Mononuclear cell (primary cell): ENCODE results near the gene VEZT. TPM values are rescaled to one million over a fixed set of nuclear protein-coding genes. Genes with fewer than 3 reads are reported as not detected.

Source experiments
- H3K27me3 ChIP-seq: 2 replicates; pipeline ENCODE4 v1.6.0; 2011; ENCODE audit warnings: low read length, control low read depth; ENCODE audit not compliant: insufficient read depth
- H3K4me1 ChIP-seq: 2 replicates; pipeline ENCODE4 v1.5.1; 2011; ENCODE audit warnings: mild to moderate bottlenecking, low read length, control low read depth; ENCODE audit not compliant: insufficient read depth
- H3K4me3 ChIP-seq: 2 replicates; pipeline ENCODE4 v1.5.1; 2011; ENCODE audit warnings: mild to moderate bottlenecking, low read length, moderate library complexity
- H3K9me3 ChIP-seq: 2 replicates; pipeline ENCODE4 v1.5.1; 2011; ENCODE audit warnings: low read depth, mild to moderate bottlenecking, control low read depth, low read length
- total RNA-seq: library from RNA; depleted of rRNA; stranded (reverse); fragments of >200 nt; gene quantifications from one replicate; pipeline ENCODE4 v1.2.3, GENCODE V29; 2012

The VEZT gene
- total RNA-seq, 1 donor: 93.5 TPM

DNA sequence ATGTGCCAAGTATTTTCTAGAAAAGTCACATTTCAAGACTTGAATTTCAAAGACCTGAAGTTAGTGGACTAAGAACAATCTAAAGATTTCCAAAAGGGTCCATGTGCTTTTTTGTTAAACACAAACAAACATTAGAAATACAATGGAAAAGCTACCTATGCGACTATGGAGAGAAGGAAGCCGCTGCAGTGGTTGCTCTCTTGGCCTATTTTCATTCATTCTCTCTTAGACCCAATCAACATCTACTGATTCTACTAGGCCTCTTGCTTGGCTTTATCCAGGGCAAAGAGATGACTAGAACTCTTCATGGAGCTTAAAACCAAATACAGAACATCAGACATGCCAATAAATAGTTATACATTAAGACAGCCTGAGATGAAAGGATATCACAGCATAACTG, 10.2 kb upstream of the VEZT start:
- H3K4me1 ChIP-seq: peaks cover 42% of the 10 kb centered on the region
- no peaks in the 10 kb centered on the region for H3K27me3 ChIP-seq
- H3K4me3 ChIP-seq: no peak overlapping the region
- no peaks in the 10 kb centered on the region for H3K9me3 ChIP-seq

DNA sequence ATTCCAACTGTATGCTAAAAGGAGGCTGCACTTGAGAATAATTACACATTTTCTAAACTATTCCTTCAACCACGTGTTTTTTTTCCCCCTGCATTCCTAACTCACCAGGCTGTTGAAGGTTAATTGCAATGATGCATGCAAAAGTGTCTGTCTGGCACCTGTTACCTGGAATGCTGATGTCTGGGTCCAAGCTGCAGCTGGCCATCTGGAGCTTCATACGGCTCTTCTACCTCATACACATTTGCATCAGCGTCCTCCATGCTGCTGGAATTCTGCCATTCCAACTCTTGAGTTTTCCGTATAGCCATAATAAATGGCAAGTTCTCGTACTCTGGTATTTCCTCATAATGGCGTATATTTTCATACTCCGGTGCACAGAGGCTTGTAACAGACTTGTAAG, 8.9 kb upstream of the VEZT start:
- Histone ChIP-seq H3K4me1 (peaks cover 36% of the 10 kb centered on the region), H3K9me3 (no peaks in the 10 kb centered on the region), H3K27me3 (no peaks in the 10 kb centered on the region), H3K4me3 (no peak overlapping the region)

DNA sequence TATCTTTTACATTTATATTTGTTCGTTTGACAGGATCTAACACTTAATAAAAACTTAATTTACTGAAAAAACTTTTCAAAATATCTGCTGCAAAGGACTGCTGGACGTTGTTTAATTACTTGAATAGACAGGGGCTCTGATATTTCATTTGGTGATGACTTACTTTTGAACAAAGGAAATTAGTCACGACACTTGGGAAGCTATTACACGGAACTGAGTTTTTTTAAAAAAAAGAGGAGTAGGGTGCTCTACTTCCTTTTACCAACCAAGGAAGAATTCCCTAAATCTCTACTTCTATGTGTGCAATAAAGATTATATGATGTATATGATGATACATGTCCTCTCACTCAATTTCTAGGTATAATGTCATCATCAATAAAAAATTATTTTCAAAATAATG, 5.0 kb upstream of the VEZT start:
- Histone ChIP-seq H3K4me3 (no peak overlapping the region), H3K27me3 (no peaks in the 10 kb centered on the region), H3K9me3 (no peaks in the 10 kb centered on the region), H3K4me1 (peaks cover 16% of the 10 kb centered on the region)

DNA sequence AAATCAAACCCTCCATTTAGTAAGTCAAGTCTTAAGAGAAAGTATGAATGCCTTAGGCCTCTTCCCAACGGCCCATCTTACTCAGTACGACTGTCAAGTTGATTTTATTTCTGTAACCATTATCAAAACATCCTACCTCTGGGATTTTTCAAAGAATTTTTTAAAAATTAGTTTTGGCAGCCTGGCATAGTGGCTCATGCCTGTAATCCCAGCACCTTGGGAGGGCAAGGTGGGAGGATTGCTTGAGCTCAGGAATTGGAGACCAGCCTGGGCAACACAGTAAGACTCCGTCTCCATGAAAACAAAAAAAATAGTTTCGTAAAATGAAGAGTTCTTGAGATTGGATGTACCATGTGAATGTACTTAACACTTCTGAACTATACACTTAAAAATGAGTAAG, 4.5 kb upstream of the VEZT start:
- H3K9me3 ChIP-seq: no peaks in the 10 kb centered on the region
- H3K4me3 ChIP-seq: no peak overlapping the region

DNA sequence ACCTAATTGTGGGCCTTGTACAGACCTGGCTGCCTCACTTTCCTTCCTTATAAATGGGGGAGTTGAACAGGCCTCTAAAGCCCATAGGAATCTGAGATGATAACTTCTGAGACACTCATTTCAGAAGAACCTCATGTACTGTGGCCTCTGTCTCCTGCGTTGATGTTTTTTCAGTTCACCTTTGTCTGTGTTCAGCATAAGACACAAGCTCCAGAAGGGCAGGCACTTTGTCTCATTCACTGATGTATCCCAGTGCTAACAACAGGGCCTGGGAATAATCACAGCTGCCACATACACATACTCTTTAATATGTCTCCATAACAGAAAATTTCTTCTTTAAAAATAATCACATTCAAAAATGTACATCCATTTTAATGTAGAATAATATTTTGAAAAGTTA, 3.7 kb upstream of the VEZT start:
- no peak overlapping the region for H3K4me3 ChIP-seq
- no peaks in the 10 kb centered on the region for H3K27me3 ChIP-seq

More for the DNA sequence above, 4.5 kb upstream of the VEZT start:
- no peaks in the 10 kb centered on the region for H3K27me3 ChIP-seq
- H3K4me1 ChIP-seq: peaks cover 16% of the 10 kb centered on the region

DNA sequence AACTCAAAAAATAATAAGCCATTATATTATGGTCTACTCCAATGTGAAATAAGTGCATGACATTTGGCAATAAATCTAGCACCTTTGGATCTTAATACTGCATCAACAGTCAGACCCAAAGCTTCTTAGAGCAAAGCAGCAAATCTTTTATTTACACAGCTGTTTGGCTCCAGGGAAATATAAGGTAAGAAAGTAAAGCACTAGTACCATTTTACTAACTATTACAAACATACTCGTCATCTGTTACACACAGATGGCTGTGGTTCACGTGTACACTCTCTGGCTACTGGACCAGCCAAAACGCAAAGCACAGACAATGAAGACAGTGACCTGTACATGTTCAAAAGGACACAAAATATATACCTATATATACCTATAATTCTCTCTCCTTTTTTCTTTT, 3.1 kb upstream of the VEZT start:
- Histone ChIP-seq H3K4me1 (peaks cover 22% of the 10 kb centered on the region), H3K4me3 (no peak overlapping the region), H3K9me3 (no peaks in the 10 kb centered on the region), H3K27me3 (no peaks in the 10 kb centered on the region)

More for the DNA sequence above, 3.7 kb upstream of the VEZT start:
- Histone ChIP-seq H3K4me1 (peaks cover 21% of the 10 kb centered on the region), H3K9me3 (no peaks in the 10 kb centered on the region)

DNA sequence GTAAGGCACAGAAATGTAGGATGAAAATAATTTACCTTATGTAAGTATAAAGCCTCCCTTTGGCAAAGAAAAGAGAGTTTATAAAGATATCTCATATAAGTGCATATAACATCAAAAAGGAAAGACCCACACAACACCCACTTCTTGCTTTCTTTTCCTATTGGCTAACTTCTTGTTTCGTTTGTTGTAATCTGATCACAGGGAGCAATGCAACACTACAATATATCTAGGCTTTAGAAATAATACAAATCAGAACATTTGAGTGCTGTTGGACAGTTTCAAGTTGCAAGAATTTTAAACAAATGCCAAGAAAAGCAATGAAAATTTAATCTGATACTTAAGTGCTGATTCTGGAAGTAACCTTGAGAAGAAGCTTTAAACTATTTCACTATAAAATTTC, 1.7 kb upstream of the VEZT start:
- H3K4me3 ChIP-seq: peak overlapping the region; percentile 92

DNA sequence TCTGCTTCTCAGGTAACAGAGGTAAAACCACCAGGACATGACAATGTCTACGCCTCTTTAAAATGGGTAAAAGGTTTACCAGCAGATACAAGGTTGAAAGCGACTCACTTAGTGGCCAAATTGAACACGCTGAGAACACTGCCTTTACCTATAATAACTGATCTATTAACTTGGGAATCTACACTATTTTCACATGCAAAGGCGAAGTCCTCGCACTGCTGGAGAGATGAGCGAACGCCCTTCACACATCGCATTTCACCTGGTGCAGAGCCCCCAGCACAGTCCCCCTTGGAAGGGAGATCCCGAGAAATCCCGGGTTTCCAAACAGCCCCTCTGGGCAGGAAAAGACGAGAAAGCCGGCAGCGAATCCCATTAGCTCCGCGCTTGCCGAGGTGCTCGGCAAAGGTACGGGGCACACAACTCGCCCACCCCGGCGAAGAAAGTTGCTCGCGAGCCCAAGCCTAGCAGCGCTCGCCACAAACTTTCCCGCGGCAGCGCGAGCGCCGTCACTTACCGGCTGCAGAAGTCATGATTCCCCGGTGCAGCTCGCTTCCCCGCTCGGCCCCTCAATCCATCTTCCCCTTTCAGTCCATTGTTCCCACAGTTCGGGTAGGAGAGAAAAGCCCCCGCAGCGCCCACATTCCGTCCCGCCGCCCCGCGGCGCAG, 763 bp upstream of the VEZT start:
- no peaks in the 10 kb centered on the region for H3K9me3 ChIP-seq
- no peaks in the 10 kb centered on the region for H3K27me3 ChIP-seq
- peaks cover 22% of the 10 kb centered on the region for H3K4me1 ChIP-seq
- H3K4me3 ChIP-seq: peak overlapping the region; percentile 92

More for the DNA sequence above, 1.7 kb upstream of the VEZT start:
- Histone ChIP-seq H3K27me3 (no peaks in the 10 kb centered on the region), H3K9me3 (no peaks in the 10 kb centered on the region), H3K4me1 (peaks cover 22% of the 10 kb centered on the region)

DNA sequence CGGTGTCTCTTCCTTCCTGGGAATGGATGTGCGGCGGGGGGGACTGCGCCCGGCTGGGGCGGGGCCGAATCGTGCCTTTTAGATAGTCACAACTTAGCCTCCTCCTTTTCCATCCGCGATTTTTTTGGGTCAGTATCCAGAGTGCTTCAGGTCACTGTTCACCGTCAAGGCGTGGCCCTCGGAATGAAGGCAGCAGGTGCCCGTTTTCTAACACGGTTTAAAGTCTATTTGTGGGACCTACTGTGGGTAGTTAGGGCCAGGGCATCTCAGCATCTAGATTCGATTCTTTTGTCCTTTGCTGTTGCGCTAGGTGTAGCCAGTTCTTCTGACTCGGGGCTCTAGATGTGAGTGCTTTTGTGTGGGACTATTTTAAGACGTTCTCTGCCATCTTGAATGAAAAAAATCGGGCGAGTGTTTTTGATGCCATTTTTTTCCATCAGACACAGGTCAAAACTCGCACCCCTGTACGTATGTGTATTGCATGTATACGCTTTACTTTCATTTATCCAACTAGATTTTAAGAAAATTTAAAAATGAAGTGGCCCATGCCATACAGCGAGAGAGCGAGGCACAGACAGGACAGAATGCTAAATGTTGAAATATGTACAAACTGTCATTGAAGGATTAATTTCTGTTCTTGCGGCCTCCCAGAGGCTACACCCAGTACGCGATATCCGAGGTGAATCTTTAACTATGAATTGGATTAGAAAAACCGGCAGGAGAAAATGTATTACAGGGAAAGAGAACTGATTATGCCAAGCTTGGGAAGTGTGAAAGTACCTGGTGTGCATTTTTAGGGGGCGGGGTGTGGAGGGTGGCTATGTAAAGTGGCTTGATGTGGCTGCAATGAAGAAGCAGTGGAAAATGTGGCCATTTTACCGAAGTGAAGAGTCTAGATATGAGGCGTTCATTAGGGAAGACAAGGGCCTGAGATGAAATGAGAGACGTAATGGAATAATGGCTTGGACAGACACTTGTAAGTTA, 835 bp downstream of the VEZT start:
- Histone ChIP-seq H3K4me1 (peaks cover 18% of the 10 kb centered on the region), H3K9me3 (no peaks in the 10 kb centered on the region), H3K27me3 (no peaks in the 10 kb centered on the region), H3K4me3 (peak overlapping the region; percentile 92)

DNA sequence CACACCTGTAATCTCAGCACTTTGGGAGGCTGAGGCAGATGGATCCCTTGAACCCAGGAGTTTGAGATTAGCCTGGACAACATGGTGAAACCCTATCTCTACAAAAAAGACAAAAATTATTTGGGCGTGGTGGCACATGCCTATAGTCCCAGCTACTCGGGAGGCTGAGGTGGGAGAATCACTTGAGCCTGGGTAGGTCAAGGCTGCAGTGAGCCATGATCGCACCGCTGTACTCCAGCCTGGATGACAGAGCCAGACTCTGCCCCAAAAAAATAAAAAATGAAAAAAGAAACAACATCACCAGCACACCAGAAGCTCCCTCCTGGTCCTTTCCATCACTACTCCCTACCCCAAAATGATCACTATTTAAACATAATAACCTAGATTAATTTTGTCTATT, 2.6 kb downstream of the VEZT start:
- Histone ChIP-seq H3K4me3 (no peak overlapping the region), H3K9me3 (no peaks in the 10 kb centered on the region), H3K27me3 (no peaks in the 10 kb centered on the region), H3K4me1 (peaks cover 18% of the 10 kb centered on the region)

DNA sequence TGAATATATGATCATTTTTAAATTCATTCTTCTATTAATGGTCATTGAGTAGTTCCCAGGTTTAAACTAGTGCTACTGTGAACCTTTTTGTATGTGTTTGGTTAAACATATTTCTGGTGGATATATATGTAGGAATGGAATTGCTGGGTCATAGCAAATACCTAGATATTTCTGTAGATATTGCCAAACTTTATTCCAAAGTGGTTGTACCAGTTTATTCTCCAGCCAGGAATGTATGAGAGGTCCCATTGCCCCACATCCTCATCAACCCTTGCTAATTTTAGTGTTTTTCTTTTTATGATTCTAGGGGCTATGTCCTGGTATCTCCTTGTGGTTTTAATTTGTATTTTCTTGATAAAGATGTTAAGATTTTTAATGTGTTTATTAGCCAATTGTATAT, 3.1 kb downstream of the VEZT start:
- Histone ChIP-seq H3K9me3 (no peaks in the 10 kb centered on the region), H3K27me3 (no peaks in the 10 kb centered on the region), H3K4me1 (peaks cover 13% of the 10 kb centered on the region), H3K4me3 (no peak overlapping the region)

DNA sequence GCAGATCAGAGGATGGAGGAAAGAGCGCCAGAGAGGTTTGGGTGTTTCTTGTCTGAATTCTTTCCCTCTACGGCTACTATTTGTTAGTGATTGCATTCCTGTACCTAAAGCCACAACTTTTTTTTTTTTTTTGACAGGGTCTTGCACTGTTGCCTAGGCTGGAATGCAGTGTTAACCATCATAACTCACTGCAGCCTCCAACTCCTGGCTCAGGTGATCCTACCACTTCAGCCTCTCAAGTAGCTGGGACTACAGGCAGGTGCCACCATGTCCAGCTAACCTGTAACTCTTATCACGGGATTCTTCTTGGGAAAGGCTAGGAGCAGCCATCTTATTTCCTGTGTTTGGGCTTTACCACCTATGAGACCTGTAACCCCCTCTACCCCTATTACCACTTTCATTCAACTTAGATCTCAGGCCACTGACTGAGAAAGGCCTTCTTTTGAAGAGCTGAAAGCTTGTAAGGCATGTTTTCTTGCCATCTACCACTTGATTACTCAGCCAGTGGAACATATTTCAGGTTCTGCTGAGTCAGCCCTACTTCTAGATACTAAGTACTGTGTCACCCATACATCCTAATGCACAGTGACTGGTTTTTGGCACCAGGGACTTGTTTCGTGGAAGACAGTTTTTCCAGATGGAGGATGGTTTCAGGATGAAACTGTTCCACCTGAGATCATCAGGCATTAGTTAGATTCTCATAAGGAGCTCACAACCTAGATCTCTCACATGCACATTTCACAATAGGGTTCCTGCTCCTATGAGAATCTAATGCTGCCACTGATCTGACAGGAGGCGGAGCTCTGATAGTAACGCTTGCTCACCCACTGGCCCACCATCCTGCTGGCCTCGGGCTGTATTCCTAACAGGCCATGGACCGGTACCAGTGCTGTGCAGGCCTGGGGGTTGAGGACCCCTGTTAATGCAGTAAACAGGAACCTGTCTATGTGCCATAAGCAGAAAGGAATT, 6.9 kb downstream of the VEZT start:
- no peak overlapping the region for H3K4me3 ChIP-seq
- H3K9me3 ChIP-seq: no peaks in the 10 kb centered on the region
- no peaks in the 10 kb centered on the region for H3K27me3 ChIP-seq
- peaks cover 6% of the 10 kb centered on the region for H3K4me1 ChIP-seq

DNA sequence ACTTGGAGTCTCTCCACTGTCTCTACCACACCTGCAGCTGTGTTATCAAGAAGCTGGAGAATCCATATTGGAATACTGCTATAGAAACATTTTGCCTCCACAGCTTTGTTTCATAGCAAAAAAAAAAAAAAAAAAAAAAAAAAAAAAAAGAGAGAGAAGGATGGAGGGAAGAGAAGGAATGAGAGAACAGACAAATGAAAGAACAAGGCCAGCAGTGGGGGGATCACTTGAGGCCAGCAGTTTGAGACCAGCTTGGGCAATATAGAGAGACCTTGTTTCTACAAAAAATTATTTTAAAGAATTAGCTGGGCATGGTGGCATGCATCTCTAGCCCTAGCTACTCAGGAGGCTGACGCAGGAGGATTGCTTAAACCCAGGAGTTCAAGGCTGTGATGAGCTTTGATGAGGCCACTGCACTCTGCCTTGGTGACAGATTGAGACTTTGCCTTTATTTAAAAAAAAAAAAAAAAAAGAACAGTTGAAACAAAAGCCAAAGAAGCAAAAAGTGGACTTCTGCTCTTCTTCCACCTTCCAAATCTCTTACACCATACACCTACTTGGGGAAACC, 8.1 kb downstream of the VEZT start:
- H3K27me3 ChIP-seq: no peaks in the 10 kb centered on the region
- no peak overlapping the region for H3K4me3 ChIP-seq
- no peaks in the 10 kb centered on the region for H3K9me3 ChIP-seq
- H3K4me1 ChIP-seq: peaks cover 6% of the 10 kb centered on the region

DNA sequence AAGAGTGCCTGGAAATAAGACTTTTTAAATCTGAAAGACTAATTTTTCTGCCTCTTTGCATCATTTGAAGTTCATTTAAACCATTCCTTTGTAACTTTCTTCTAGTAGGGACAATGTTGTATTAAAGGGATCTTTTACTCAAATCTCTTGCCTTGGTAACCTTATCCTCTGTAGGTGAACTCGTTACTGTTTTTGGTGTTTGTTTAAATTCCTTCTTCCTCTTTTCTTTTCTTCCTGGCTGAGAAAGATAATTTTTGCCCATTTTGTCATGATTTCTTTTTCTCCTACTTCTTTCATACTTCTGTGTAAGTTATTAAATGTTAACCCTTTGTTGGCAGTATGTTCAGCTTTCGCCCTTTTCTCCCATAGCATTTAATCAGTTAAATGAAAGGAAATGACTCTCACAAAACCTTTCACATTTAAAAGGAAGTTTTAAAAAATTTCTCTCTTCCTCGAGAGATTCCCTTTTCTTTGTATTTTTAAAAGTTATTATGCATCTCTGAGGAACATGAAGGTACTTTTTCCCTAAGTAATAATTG, 10.3 kb downstream of the VEZT start:
- Histone ChIP-seq H3K4me1 (peaks cover 6% of the 10 kb centered on the region), H3K4me3 (no peak overlapping the region), H3K27me3 (no peaks in the 10 kb centered on the region), H3K9me3 (no peaks in the 10 kb centered on the region)
